Heart left ventricle (tissue), 16 donors: ENCODE data around the gene VWC2L. TPM values are rescaled to one million over a fixed set of nuclear protein-coding genes. Genes with fewer than 3 reads are reported as not detected.

Source experiments
- ATAC-seq, 4 donors: fragments of 200-7000 bp; cut with Tn5 transposase; one replicate each; pipeline ENCODE4 v1.9.1; 2020 to 2022; ENCODE audit warnings: moderate library complexity in 4 of 4, mild to moderate bottlenecking in 3 of 4, moderate number of reproducible peaks in 1 of 4
- DNase-seq, 5 donors: peaks; one replicate each; pipeline ENCODE4 v3.0.0-alpha.2; 2020
- H3K27ac ChIP-seq, 12 donors: fragments of 200-600 bp; sonication (generic) in 4 of 12; one replicate each; pipeline versions ENCODE4 v1.5.0 to v1.8.0; 2016 to 2022; ENCODE audit warnings: mild to moderate bottlenecking in 2 of 12
- H3K27me3 ChIP-seq, 9 donors: fragments of 200-600 bp; sonication (generic) in 2 of 9; one replicate each; pipeline versions ENCODE4 v1.5.1 to v1.8.0; 2016 to 2022; ENCODE audit warnings: mild to moderate bottlenecking in 3 of 9
- H3K36me3 ChIP-seq, 9 donors: fragments of 200-600 bp; sonication (generic) in 2 of 9; one replicate each; pipeline versions ENCODE4 v1.5.0 to v1.8.0; 2018 to 2022; ENCODE audit warnings: mild to moderate bottlenecking in 2 of 9
- H3K4me1 ChIP-seq, 12 donors: fragments of 200-600 bp; sonication (generic) in 4 of 12; one replicate each; pipeline versions ENCODE4 v1.5.0 to v1.8.0; 2016 to 2022; ENCODE audit warnings: mild to moderate bottlenecking in 3 of 12
- H3K4me3 ChIP-seq, 12 donors: fragments of 200-600 bp; sonication (generic) in 4 of 12; one replicate each; pipeline versions ENCODE4 v1.5.0 to v1.8.0; 2017 to 2022; ENCODE audit warnings: mild to moderate bottlenecking in 9 of 12, moderate library complexity in 4 of 12
- H3K9me3 ChIP-seq, 12 donors: fragments of 200-600 bp; sonication (generic) in 4 of 12; one replicate each; pipeline versions ENCODE4 v1.5.0 to v1.8.0; 2016 to 2022; ENCODE audit warnings: mild to moderate bottlenecking in 1 of 12
- CTCF ChIP-seq, 12 donors: fragments of 200-600 bp; sonication (generic) in 4 of 12; IDR thresholded peaks; one replicate each; pipeline versions ENCODE4 v1.5.0 to v1.8.0; 2018 to 2022; ENCODE audit warnings: antibody characterized with exemption in 12 of 12, mild to moderate bottlenecking in 5 of 12
- POLR2A ChIP-seq, 2 donors: fragments of 450-650 bp; IDR thresholded peaks; one replicate each; pipeline ENCODE4 v1.6.1; 2017; ENCODE audit warnings: antibody characterized with exemption in 2 of 2, mild to moderate bottlenecking in 2 of 2, moderate library complexity in 2 of 2
- WGBS, 4 donors: extraction: QIAGEN DNeasy Blood & Tissue Kit in 2 of 4; methylation state at CpG; one replicate each; pipeline versions ENCODE4 v1.1.5 to v1.1.7; 2013 to 2018; 5-methylcytosine and 5-hydroxymethylcytosine counted together
- intact Hi-C, 10 donors: fragments of 100-400 bp; cut with DNase I; formaldehyde crosslinking; loops; one replicate each; pipeline versions ENCODE4 v1.11.1 to v1.14.2; 2022
- polyA plus RNA-seq, 2 donors: library from polyadenylated mRNA; stranded (reverse); fragments of 200-250 nt; gene quantifications; one replicate each; pipeline ENCODE4 v1.2.3, GENCODE V29; 2013
- total RNA-seq, 9 donors: library from RNA; depleted of rRNA in 2 of 9; stranded (reverse); fragments of >200 nt in 2 of 9; fragmentation: NEBNext Ultra II Directional in 3 of 9; extraction: Animal tissue kit (Norgen Biotek cat#: 25700) in 3 of 9; gene quantifications; one replicate each; pipeline versions ENCODE4 v1.1.0 to v1.2.4, GENCODE V29; 2016 to 2023
- donor health status: ischemic (EF 13 %, LVEDD 7.1; RV severe dilation, severe dysfunction).
- donor health status: healthy with polysubstance abuse.
- donor health status: DM: no; HTN: yes; CAD: no.
- donor health status: DM: no; HTN: no; CAD: no.
- donor health status: ischemic (EF 25% LVEDD 6.9; RV normal size, moderate dysfunction).
- donor health status: ischemic (EF 25% LVEDD 5.7; RV mildly dilated, moderate dysfunction).
- donor health status: healthy.
- donor health status: DM: yes; HTN: yes; CAD: no.
- donor health status: ischemic (EF 35%, LVEDD 5.7; RV mildly dilated, moderate dysfunction).
- donor health status: nonischemic (EF 11% LVEDD 7.7; RV severe dilation, severe dysfunction).
- donor health status: DM: yes; HTN: yes; CAD: no.
- donor health status: PGD.
- donor health status: ischemic (EF 29% LVEDD 5.4; RV normal size, mild dysfunction).
- donor health status: nonischemic (EF 23%, LVEDD 6.1; RV moderate dilation, normal function).

Gene VWC2L
- total and polyA plus RNA-seq, 11 donors = 0.13 TPM; not detected in 10

- ATAC-seq = no peak
Measured at GRCh38 chr2:214515111-214515510, 104.3 kb downstream of the VWC2L start.

GRCh38 chr2:214519258-214519818, 108.5 kb downstream of the VWC2L start:
- Histone ChIP-seq H3K4me1 (no peaks in the 10 kb centered on the region), H3K27ac (no peak overlapping the region), H3K36me3 (no peaks in the 10 kb centered on the region), H3K4me3 (no peak overlapping the region), H3K27me3 (no peaks in the 10 kb centered on the region), H3K9me3 (no peaks in the 10 kb centered on the region)
- DNase-seq (no peak), ATAC-seq (no peak)
- intact Hi-C loops = no loop called here
- 83 to 94% (median 91%) methylated on average over 5 of the region's 5 CpGs for WGBS, 4 donors
- TF ChIP-seq CTCF (IDR thresholded peaks at IDR 0.05) (no peak), POLR2A (IDR thresholded peaks at IDR 0.05) (no peak)

More at GRCh38 chr2:214515111-214515510, 104.3 kb downstream of the VWC2L start:
- 46 to 58% (median 52%) methylated on average over 4 of the region's 4 CpGs for WGBS, 4 donors
- DNase-seq = no peak
- H3K27ac ChIP-seq = no peak overlapping the region
- H3K4me3 ChIP-seq = no peak overlapping the region
- H3K9me3 ChIP-seq = no peaks in the 10 kb centered on the region
- intact Hi-C loops = no loop called here
- no peaks in the 10 kb centered on the region for H3K36me3 ChIP-seq
- no peaks in the 10 kb centered on the region for H3K4me1 ChIP-seq
- no peak for TF ChIP-seq CTCF (IDR thresholded peaks at IDR 0.05)
- no peak for TF ChIP-seq POLR2A (IDR thresholded peaks at IDR 0.05)
- no peaks in the 10 kb centered on the region for H3K27me3 ChIP-seq

GRCh38 chr2:214529021-214529420, 118.2 kb downstream of the VWC2L start:
- ATAC-seq = no peak
- H3K4me1 ChIP-seq = no peaks in the 10 kb centered on the region

GRCh38 chr2:214529514-214529913, 118.7 kb downstream of the VWC2L start:
- H3K27ac ChIP-seq = no peak overlapping the region
- intact Hi-C loops = no loop called here
- DNase-seq = no peak
- 75 to 90% (median 84%) methylated on average over 6 of the region's 6 CpGs for WGBS, 4 donors
- H3K4me3 ChIP-seq = no peak overlapping the region
- no peak for ATAC-seq
- H3K9me3 ChIP-seq = peaks cover 0 to 5% (median 0%) of the 10 kb centered on the region in 12 donors
- H3K4me1 ChIP-seq = no peaks in the 10 kb centered on the region
- H3K36me3 ChIP-seq = no peaks in the 10 kb centered on the region
- H3K27me3 ChIP-seq = no peaks in the 10 kb centered on the region
- TF ChIP-seq POLR2A (IDR thresholded peaks at IDR 0.05) (no peak), CTCF (IDR thresholded peaks at IDR 0.05) (no peak)

More at GRCh38 chr2:214529021-214529420, 118.2 kb downstream of the VWC2L start:
- DNase-seq = no peak
- Histone ChIP-seq H3K4me3 (no peak overlapping the region), H3K27ac (no peak overlapping the region), H3K9me3 (peaks cover 0 to 5% (median 0%) of the 10 kb centered on the region in 12 donors), H3K36me3 (no peaks in the 10 kb centered on the region), H3K27me3 (no peaks in the 10 kb centered on the region)
- no peak for TF ChIP-seq POLR2A (IDR thresholded peaks at IDR 0.05)
- TF ChIP-seq CTCF (IDR thresholded peaks at IDR 0.05) = no peak
- WGBS, 4 donors = 80 to 87% (median 83%) methylated on average over 5 of the region's 5 CpGs
- intact Hi-C loops = no loop called here
